Right lobe of liver (tissue), 6 donors: ENCODE data around the gene JAK3. TPM values are rescaled to one million over a fixed set of nuclear protein-coding genes. Genes with fewer than 3 reads are reported as not detected.

Source experiments
- ATAC-seq, 4 donors: fragments of 200-7000 bp; cut with Tn5 transposase; one replicate each; pipeline ENCODE4 v1.9.1; 2020; ENCODE audit warnings: mild to moderate bottlenecking in 4 of 4, moderate library complexity in 4 of 4
- DNase-seq, 3 donors: peaks; one replicate each; pipeline ENCODE4 v3.0.0-alpha.2; 2020
- H3K27ac ChIP-seq, 3 donors: fragments of 200-600 bp; one replicate each; pipeline ENCODE4 v1.8.0; 2022
- H3K27me3 ChIP-seq, 2 donors: fragments of 200-600 bp; one replicate each; pipeline ENCODE4 v1.8.0; 2022
- H3K36me3 ChIP-seq, 4 donors: fragments of 200-600 bp; sonication (generic) in 1 of 4; one replicate each; pipeline versions ENCODE4 v1.5.1 to v1.8.0; 2017 to 2022; ENCODE audit warnings: control low read depth in 1 of 4
- H3K4me1 ChIP-seq, 4 donors: fragments of 200-600 bp; sonication (generic) in 1 of 4; one replicate each; pipeline versions ENCODE4 v1.5.1 to v1.8.0; 2017 to 2022; ENCODE audit warnings: control low read depth in 1 of 4
- H3K4me3 ChIP-seq, 3 donors: fragments of 200-600 bp; one replicate each; pipeline ENCODE4 v1.8.0; 2022
- H3K9me3 ChIP-seq, 4 donors: fragments of 200-600 bp; sonication (generic) in 1 of 4; one replicate each; pipeline versions ENCODE4 v1.5.1 to v1.8.0; 2017 to 2022; ENCODE audit warnings: control low read depth in 1 of 4
- CTCF ChIP-seq, 4 donors: fragments of 200-600 bp in 3 of 4; fragments of 450-650 bp in 1 of 4; IDR thresholded peaks; one replicate each; pipeline versions ENCODE4 v1.5.1 to v1.8.0; 2016 to 2022; ENCODE audit warnings: antibody characterized with exemption in 4 of 4, mild to moderate bottlenecking in 2 of 4
- POLR2A ChIP-seq: fragments of 450-650 bp; IDR thresholded peaks from one replicate; pipeline ENCODE4 v1.6.1; 2017; ENCODE audit warnings: antibody characterized with exemption, mild to moderate bottlenecking
- WGBS: methylation state at CpG from one replicate; pipeline ENCODE4 v1.1.6; 2018; ENCODE audit warnings: low coverage, low lambda C conversion rate; ENCODE audit not compliant: insufficient coverage; ENCODE audit errors: missing lambda C conversion rate; 5-methylcytosine and 5-hydroxymethylcytosine counted together
- intact Hi-C, 2 donors: fragments of 100-400 bp; cut with DNase I; formaldehyde crosslinking; loops; one replicate each; pipeline versions ENCODE4 v1.11.2 to v1.14.1; 2022
- total RNA-seq, 6 experiments: library from RNA; depleted of rRNA in 2 of 6; stranded (reverse); fragments of >200 nt in 2 of 6; fragmentation: NEBNext Ultra II Directional in 3 of 6; extraction: Animal tissue kit (Norgen Biotek cat#: 25700) in 3 of 6; gene quantifications; one replicate each; pipeline versions ENCODE4 v1.1.0 to v1.2.4, GENCODE V29; 2016 to 2023
- donor health status: DM: no; HTN: yes; CAD: no.
- donor health status: DM: no; HTN: no; CAD: no.
- donor health status: DM: no; HTN: no; CAD: no.
- donor health status: DM: no; HTN: yes; CAD: no.
- donor health status: DM: no; HTN: yes; CAD: no.

The JAK3 gene
- total RNA-seq, 6 experiments from 2014 or later: 1.1 to 5.5 (median 2.3) TPM

- Histone ChIP-seq H3K27ac (no peak overlapping the region), H3K36me3 (no peaks in the 10 kb centered on the region), H3K4me3 (no peak overlapping the region), H3K4me1 (no peaks in the 10 kb centered on the region), H3K27me3 (no peaks in the 10 kb centered on the region), H3K9me3 (no peaks in the 10 kb centered on the region)
- peak in 1 of 4 donors; percentile 26 for ATAC-seq
- no peak for TF ChIP-seq POLR2A
- no peak for TF ChIP-seq CTCF (IDR thresholded peaks at IDR 0.05)
- WGBS: 75% methylated on average over 2 of the region's 8 CpGs
- intact Hi-C loops: no loop called here
- DNase-seq: no peak
Measured at GRCh38 chr19:17824339-17824738, 23.4 kb downstream of the JAK3 start.

- DNase-seq (no peak), ATAC-seq (no peak)
- no peak within 1 kb of the TSS for H3K4me3 ChIP-seq
- intact Hi-C loops: no loop called here
- H3K4me1 ChIP-seq: no peaks in the 10 kb centered on the region
- TF ChIP-seq CTCF (IDR thresholded peaks at IDR 0.05) (no peak), POLR2A (no peak)
- H3K9me3 ChIP-seq: no peaks in the 10 kb centered on the region
- no peaks in the 10 kb centered on the region for H3K36me3 ChIP-seq
- no peaks in the 10 kb centered on the region for H3K27me3 ChIP-seq
- H3K27ac ChIP-seq: no peak within 1 kb of the TSS
- 30% methylated on average over 2 of the region's 34 CpGs for WGBS
Measured at GRCh38 chr19:17821190-17821589, 26.6 kb downstream of the JAK3 start, which contains the start of gene INSL3. Gene INSL3 (minus strand): TSS chr19:17821519. CDS start chr19:17821506, 13 bp downstream.

GRCh38 chr19:17817668-17818363 lies 30.0 kb downstream of the JAK3 start:
- Histone ChIP-seq H3K36me3 (no peaks in the 10 kb centered on the region), H3K4me3 (no peak overlapping the region), H3K27ac (no peak overlapping the region), H3K4me1 (no peaks in the 10 kb centered on the region), H3K27me3 (no peaks in the 10 kb centered on the region), H3K9me3 (no peaks in the 10 kb centered on the region)
- DNase-seq: no peak
- no peak for TF ChIP-seq POLR2A
- TF ChIP-seq CTCF (IDR thresholded peaks at IDR 0.05): no peak
- intact Hi-C loops: no loop called here
- WGBS: 50% methylated on average over 3 of the region's 13 CpGs
- no peak for ATAC-seq

- 54% methylated on average over 5 of the region's 5 CpGs for WGBS
- TF ChIP-seq POLR2A (no peak), CTCF (IDR thresholded peaks at IDR 0.05) (no peak)
- DNase-seq: no peak
- Histone ChIP-seq H3K27ac (no peak overlapping the region), H3K27me3 (no peaks in the 10 kb centered on the region), H3K36me3 (no peaks in the 10 kb centered on the region), H3K4me3 (no peak overlapping the region), H3K4me1 (no peaks in the 10 kb centered on the region), H3K9me3 (no peaks in the 10 kb centered on the region)
- intact Hi-C loops: no loop called here
- ATAC-seq: no peak
Measured at GRCh38 chr19:17812099-17812498, 35.7 kb downstream of the JAK3 start.
